HEK293T (cell line): Measurements from ENCODE around the gene MRGPRX2.

Source experiments
- ARNT ChIP-seq: fragments of 450-650 bp; IDR thresholded peaks from 2 replicates; pipeline ENCODE4 v1.6.1; 2017; ENCODE audit warnings: mild to moderate bottlenecking
- BHLHE40 ChIP-seq: fragments of 450-650 bp; IDR thresholded peaks from 2 replicates; pipeline ENCODE4 v1.6.1; 2016; ENCODE audit warnings: mild to moderate bottlenecking, moderate library complexity, borderline replicate concordance
- FOXA1 ChIP-seq: fragments of 450-650 bp; IDR thresholded peaks from 2 replicates; pipeline ENCODE4 v1.6.1; 2016; ENCODE audit warnings: mild to moderate bottlenecking
- LEF1 ChIP-seq: fragments of 450-650 bp; IDR thresholded peaks from 2 replicates; pipeline ENCODE4 v1.6.1; 2017; ENCODE audit warnings: mild to moderate bottlenecking, borderline replicate concordance
- SP1 ChIP-seq: fragments of 450-650 bp; IDR thresholded peaks from 2 replicates; pipeline ENCODE4 v1.6.1; 2017
- ZNF384 ChIP-seq: fragments of 450-650 bp; IDR thresholded peaks from 2 replicates; pipeline ENCODE4 v1.6.1; 2016

- TF ChIP-seq LEF1 (no peak), SP1 (no peak), ZNF384 (no peak), BHLHE40 (no peak), ARNT (no peak), FOXA1 (no peak)
These were observed 32.3 kb upstream of the MRGPRX2 start for GRCh38 chr11:19092850-19093249.
